Hepatocyte (in vitro differentiated cells): ENCODE results near the gene MMS19.

Experiments
- CTCF ChIP-seq: fragments of 200-600 bp; sonication (generic); IDR thresholded peaks from 2 replicates; pipeline ENCODE4 v1.5.1; 2016; ENCODE audit warnings: antibody characterized with exemption, mild to moderate bottlenecking; ENCODE audit not compliant: poor library complexity
- EZH2 ChIP-seq: fragments of 200-600 bp; sonication (generic); IDR thresholded peaks from 2 replicates; pipeline ENCODE4 v1.6.1; 2016; ENCODE audit warnings: antibody characterized with exemption, mild to moderate bottlenecking, borderline replicate concordance
- EZH2phosphoT487 ChIP-seq: fragments of 200-600 bp; sonication (generic); IDR thresholded peaks from one replicate; pipeline ENCODE4 v1.6.1; 2018; ENCODE audit warnings: antibody characterized with exemption, mild to moderate bottlenecking, low read depth, moderate library complexity; ENCODE audit not compliant: unreplicated experiment, severe bottlenecking

GRCh38 chr10:97479939-97480338 lies 18.3 kb downstream of the MMS19 start:
- no peak for TF ChIP-seq CTCF
- no peak for TF ChIP-seq EZH2
- TF ChIP-seq EZH2phosphoT487 = no peak
